HCT116 (cell line): Measurements from ENCODE around the gene ARL6IP1.

Experiments used
- TCF7L2 ChIP-seq: IDR thresholded peaks from 2 replicates; pipeline ENCODE4 v1.7.0; 2011; ENCODE audit warnings: borderline replicate concordance, inconsistent platforms; ENCODE audit not compliant: insufficient read depth, insufficient read length; ENCODE audit errors: extremely low read depth
- TF ChIP-seq, protein P1 (sequence below), 3 experiments: fragments of 200-600 bp in 1 of 3; sonication (generic) in 1 of 3; IDR thresholded peaks in 2 of 3; conservative IDR thresholded peaks in 1 of 3; 2 replicates each; pipeline ENCODE4 v1.5.1; 2012 to 2017; ENCODE audit warnings: low read depth in 2 of 3, low read length in 2 of 3, antibody characterized with exemption in 1 of 3, borderline replicate concordance in 1 of 3, control low read depth in 1 of 3, mild to moderate bottlenecking in 1 of 3, mixed read lengths in 1 of 3, mixed run types in 1 of 3, moderate library complexity in 1 of 3; ENCODE audit not compliant: insufficient read depth in 1 of 3

DNA sequence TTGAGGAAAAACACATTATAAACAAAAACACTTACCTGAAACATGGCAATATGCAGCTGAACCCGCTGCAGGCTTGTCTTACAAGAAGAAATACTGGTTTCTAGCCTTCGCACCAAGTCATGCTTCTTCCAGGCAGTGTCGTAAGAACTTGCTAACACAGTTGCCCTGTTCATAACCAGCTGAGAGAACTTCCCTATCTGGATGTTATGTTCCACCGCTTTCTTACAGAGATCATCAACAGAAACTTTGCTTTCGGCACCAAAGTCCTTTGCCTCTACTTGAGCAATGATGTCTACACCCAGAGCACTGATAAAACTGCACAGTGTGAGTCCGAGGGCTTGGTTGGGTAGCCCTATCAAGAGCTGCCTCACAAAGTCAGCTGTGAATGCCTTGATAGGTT is 27.9 kb upstream of the ARL6IP1 start:
- TF ChIP-seq TCF7L2, result no peak
- TF ChIP-seq, protein P1, sequence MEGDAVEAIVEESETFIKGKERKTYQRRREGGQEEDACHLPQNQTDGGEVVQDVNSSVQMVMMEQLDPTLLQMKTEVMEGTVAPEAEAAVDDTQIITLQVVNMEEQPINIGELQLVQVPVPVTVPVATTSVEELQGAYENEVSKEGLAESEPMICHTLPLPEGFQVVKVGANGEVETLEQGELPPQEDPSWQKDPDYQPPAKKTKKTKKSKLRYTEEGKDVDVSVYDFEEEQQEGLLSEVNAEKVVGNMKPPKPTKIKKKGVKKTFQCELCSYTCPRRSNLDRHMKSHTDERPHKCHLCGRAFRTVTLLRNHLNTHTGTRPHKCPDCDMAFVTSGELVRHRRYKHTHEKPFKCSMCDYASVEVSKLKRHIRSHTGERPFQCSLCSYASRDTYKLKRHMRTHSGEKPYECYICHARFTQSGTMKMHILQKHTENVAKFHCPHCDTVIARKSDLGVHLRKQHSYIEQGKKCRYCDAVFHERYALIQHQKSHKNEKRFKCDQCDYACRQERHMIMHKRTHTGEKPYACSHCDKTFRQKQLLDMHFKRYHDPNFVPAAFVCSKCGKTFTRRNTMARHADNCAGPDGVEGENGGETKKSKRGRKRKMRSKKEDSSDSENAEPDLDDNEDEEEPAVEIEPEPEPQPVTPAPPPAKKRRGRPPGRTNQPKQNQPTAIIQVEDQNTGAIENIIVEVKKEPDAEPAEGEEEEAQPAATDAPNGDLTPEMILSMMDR (IDR thresholded peaks at IDR 0.05 in 2 of 3, conservative IDR thresholded peaks at IDR 0.05 in 1 of 3; ENCODE audit: borderline replicate concordance in 1 of 3, insufficient read depth in 1 of 3, low read depth in 2 of 3, low read length in 2 of 3), result no peak
